Stimulated activated CD4-positive, alpha-beta T cell treated with anti-CD3 and anti-CD28 coated beads, TNF-alpha, amount 100 ng/mL, for 1 hour (primary cell): ENCODE data around the gene SMARCD3.

ENCODE experiments used
- DNase-seq, 3 donors: peaks; one replicate each; pipeline ENCODE4 v3.0.0-alpha.2; 2020; ENCODE audit warnings: low read depth in 3 of 3, low spot score in 1 of 3

The SMARCD3 gene

DNA sequence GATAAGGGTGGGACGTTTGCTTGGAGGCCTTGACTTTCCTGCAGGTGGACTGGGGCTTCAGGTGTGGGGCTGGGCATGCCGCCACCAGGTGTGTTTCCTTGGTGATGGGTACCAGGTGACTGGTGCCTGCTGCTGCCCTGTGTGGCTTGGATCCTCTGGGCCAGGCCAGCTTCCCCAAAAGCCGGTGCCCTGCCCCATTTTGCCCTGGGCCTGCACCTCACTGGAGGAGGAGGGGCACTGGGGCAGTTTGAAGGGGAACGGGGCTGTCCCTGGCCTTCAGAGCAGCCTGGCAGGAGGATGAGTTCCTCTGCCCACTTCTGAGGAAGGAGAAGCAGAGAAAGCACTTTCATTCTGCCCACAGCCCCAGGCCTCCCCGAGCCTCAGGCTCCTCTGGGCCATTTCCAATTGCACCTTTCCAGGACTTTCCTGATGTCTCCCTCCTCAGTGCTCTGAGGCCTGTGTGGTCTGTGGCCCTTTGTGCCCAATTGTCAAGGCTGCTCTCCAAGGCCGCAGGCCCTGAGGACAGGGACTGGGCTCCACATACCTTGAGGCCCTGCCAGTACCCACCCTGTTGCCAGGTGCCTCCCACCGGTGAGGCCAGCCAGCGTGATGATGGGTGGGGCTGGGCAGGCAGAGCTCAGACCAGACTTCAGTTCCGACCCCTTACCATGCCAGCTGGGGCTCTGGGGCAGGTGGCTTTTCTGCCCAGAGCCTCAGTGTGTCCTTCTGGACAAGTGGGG, 25.3 kb upstream of the SMARCD3 start:
- no peak for DNase-seq

DNA sequence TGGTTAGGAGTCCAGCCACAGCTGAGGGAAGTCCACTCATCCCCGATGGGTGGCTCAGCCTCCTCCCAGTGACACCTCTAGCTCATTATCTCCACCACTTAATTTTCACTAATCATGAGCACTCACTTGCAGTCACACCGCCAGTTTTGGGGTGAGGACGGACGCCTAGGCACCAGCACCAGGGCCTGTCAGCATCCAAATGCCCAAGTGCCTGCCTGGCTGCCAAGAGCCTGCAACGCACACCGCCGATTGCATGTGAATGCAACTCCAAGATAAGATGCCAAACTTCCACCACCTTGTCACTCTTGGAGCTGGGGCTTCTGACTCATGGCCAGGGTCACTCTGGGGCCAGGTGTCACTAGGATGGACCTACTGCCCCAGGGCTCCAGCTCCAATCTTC, 24.4 kb upstream of the SMARCD3 start:
- no peak for DNase-seq

DNA sequence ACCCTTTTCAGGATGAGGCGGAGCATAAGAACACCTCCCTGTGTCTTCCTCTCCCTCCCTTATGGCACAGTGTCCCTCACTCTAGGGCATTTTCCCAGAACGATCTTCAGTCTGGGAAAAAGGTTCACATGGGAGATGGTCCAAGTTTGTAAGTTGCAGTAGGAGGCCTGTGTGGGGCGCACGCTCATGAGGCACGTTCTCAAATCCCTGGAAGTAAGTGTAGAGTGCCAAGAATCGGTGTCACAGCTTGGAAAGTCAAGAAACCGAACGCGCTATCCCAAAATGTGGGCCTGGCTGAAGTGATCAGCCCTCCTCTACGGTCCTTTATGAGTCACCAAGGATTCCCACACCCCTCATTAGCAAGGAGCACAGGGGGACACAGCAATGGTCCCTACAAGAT, 23.9 kb upstream of the SMARCD3 start:
- DNase-seq: no peak

DNA sequence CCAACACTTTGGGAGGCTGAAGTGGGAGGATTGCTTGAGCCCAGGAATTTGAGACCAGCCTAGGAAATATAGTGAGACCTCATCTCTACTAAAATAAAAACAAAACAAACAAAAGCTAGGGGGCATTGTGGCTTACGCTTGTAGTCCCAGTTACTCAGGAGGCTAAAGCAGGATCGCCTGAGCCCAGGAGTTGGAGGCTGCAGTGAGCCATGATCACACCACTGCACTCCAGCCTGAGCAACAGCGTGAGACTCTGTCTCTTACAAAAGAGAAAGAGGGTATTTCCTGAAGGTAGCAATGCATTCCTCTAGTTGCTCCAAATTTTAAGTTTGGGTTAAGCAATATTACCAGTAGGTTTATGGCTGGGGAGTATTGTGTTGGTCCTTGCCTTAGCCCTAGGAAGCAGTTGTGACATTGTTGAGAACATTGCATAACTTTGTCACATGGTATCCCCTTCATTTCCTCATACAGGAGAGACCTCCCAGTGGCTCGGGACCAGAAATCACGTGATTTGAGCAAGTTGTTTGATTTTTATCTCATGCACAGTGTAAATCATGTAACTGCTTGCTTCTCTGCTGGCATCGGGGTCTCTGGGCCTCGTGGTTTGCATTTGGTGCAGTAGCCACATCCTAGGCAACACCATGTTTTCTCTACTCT, 23.3 kb upstream of the SMARCD3 start:
- no peak for DNase-seq

DNA sequence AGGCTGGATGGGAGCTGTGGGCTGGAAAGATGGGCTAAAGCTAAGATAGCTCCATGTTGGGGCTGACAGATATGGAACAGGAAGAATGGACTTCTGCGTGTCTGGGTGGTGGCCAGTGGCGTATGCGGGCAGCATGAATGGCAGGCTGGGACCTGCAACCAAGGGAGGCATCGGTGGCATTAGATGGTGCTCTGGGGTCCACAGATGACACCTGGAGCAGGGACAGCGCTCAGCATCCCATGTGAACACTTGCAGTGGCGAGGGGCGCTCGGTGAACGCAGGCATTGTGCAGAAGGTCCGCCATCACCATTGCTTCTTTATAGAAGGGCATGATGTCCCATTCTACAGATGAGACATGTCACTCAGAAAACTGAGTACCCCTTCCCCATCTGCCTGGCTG, 21.0 kb upstream of the SMARCD3 start:
- no peak for DNase-seq

DNA sequence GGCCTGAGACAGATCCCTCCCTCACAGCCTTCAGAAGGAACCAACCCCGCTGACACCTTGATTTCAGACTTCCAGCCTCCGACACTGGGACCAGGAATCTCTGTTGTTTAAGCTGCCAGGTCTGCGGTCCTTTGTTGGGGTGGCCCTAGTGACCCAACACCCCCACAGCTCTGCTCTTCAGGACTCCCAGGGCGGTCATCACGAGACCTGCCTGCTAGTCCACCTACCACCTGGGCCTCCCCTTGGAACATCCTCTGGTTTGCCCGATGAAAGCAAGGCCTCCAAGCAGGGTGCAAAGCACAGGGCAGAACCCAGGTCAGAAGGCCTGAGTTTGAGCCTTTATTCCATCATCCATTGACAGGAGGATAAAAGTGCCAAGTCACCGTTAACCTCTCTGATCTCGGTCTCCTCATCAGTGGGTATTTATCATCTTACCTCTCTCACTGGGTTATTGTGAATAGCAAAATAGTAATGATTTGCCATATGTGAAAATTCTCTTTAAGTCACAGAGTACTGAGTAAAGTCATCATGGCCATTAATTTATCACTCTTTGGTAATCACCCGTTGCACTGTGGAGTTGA, 16.9 kb upstream of the SMARCD3 start:
- no peak for DNase-seq

DNA sequence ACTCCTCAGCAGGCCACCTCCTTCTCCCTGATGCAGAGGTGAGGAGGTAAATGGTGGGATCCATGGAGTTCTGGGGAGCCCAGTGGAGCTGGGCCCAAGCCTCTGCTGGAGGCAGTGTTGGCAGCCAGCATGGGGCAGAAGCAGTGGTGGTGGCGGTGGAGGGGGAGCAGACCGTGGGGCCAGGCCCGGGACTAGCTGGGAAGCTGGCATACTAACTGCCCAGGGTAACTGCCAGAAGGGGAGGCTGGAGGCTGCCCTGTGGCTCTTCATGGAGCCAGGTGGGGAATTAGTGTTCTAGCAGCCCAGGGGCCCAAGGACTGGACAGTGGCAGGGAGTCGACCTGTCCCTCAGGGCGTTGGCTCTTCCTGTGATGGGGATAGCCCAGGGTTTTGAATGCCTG, 16.1 kb upstream of the SMARCD3 start:
- DNase-seq: no peak

DNA sequence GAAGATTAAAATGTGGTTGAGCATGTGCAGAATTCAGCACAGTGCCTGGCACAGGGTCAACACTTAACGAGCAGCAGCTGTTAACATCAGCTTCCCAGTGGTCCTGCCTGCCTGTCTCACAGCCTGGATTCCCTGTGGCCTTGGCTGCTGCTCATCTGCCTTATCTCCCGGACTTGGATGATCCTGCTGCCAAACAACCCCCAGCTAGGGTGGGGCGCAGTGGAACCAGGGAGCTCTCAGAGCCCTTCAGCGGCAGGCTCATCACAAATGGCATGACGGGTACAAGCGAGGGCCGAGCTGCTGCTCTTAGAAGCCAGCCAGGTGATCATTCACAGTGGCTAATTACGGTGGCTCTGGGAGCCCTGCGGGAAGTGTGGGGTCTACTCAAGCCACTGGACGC, 13.0 kb upstream of the SMARCD3 start:
- no peak for DNase-seq

DNA sequence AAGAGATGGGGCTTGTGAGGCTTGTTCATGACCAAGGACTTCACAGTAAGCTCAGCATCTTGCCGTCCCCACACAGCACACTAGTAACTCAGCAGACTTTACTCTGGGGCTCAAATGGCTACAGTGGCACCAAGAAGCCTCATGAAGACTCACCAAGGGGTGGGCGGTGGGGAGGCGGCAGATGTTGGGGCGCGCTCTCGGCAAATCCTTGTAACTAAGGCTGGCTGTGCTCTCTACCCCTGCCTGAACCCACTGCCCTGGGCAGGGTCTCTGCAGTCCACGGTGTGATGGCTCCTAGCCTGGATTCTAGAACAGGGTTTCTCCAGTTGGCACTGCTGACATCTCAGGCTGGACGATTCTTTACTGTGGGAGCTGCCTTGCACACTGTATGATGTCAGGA, 12.4 kb upstream of the SMARCD3 start:
- no peak for DNase-seq

DNA sequence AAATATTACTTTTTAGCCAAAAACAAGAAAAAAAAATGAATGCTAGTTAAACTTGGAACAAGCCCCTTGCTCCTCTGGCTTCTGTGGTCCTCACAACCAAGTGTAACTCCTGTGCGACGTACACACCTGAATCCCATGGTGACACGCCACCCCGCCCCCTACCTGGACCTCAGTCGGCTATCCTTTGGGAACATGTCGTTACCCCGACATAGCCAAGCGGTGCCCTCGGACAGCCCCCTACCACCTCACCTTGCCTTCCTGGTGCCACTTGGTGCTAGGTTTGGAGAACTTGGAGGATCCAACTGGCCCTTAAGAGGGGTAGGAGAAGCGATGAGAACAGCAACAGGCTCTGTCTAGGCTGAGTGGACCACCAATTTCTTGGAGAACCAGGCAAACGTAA, 12.0 kb upstream of the SMARCD3 start:
- no peak for DNase-seq

DNA sequence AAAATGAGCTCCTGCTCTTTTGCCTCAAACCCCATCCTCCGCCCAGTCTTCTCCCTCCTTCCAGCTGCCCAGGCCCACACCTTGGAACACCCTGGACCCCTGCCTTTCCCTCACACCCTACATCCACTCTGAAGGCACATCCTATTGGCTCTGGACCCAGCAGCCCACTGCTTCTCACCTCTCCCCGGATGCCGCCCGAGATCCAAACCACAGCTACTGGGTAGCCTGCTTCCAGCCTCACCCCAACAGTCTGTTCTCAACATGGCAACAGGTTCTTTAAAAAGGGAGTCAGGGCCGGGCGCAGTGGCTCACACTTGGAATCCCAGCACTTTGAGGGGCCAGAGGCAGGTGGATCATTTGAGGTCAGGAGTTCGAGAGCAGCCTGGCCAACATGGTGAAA, 9.5 kb upstream of the SMARCD3 start:
- DNase-seq: no peak

DNA sequence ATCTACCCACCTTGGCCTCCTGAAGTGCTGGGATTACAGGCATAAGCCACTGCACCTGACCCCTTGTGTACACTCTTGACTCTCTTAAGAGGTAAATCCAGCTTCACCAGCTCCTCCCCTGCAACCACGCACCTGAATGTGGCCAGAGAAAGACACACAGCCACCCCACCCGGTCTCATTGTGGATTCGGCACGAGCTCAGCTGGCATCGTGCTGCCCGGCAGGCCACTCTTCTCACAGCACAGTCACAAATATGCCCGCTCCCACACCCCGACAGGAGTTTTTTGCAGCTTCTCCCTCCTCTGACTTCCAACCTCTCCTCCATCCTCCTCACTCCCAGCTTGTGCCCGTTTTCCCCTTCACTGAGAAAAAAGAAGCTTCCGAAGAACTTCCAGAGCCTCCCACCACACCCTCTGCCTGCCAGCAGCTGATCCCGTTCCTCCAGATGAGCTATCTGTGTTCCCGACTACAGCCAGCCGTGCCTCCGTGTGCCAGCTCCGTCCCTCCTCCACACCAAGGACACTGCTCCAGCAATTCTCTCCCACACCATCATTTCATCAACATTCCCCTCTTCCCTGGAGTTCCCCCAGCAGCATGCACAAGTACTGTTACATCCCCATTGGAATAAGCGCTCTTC, 8.0 kb upstream of the SMARCD3 start:
- no peak for DNase-seq

DNA sequence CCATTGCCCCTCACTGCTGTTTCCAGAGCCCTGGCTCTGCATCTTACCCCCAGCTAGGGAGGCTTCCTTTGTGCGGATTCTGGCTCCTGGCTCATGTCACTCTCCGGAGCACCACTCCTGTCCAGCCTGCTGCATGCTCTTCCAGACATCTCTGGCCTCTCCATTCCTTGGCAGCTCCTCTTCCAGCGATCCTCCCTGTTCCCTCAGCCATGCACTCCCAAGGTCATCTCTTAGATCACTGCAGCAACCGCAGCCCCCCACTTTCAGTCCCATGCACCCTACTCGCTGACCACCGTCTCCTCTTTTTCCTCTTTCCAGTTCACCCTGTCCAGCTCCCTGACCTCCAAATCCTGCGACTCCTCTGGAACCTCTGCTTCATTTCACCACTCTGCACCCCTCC, 6.9 kb upstream of the SMARCD3 start:
- no peak for DNase-seq

DNA sequence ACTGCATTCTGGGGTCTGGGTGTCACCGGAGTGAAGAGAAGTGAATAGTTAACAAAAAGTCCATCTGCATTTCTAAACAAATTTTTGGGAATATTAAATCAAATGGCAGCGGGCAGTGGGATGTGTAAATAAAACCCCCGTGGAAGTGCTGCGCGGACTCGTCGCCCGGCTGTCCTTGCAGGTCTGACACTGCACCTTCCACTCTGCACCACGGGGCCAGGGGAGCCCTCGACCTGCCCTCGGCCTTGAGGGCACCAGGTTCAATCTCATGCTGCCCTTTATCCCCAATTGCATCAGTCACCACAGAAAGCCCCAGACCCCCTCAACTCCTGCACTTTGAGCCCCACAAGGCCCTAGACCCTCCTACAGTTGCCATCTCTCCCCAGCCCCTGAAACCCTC, 6.4 kb upstream of the SMARCD3 start:
- DNase-seq: no peak

DNA sequence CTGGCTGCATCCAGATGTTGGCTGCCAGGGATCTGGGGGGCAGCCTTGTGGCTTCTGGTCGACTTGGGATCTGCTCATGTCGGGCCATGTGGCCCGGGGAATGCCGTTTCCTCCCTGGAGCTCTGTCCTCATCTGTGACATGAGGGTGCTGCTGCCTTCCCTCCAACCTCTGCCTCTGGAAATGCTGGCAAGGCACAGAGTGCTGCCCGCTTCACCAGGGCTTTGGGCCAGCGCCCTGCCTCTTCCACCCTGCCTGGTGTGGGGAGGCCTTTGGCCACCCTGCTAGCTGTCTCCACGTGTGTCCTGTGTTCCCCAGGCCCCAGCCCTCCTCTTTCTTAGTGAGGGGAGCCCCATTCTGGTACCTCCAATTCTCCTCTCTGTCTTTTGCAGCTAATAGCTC, 5.8 kb upstream of the SMARCD3 start:
- DNase-seq: no peak

DNA sequence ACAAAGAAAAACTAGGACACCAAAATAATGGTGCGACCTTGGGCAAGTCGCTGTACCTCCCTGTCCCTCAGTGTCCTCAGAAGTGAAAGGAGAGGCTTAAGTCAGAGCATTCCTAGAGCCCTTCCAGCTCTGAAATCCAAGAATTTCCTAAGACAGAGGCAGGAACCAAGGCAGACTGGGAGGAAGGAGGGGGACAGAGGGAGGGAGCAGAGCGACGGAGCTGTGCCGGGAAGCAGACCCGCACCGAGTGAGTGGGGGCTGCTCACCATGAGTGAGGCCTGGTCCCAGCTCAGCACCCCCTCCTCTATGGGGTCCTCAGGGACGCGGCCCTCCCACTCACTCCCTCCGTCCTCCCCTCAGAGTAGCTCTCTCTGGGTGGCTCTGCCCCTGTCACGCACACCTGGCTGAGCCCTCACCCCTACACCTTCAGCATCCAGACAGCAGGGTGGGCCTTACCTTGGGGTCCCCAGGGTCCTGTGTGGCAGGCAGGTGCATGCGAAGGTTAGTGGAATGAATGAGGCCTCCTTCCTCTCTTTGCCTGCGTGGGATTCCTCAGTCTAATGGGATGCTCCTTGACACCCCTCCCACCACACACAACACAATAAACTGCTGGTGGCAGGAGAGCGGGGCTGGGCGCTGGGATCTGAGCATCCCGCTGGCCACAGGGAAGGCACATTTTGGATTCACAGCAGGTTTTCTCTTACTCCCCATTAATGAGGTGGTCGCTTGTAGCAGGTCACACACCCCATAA, 4.6 kb upstream of the SMARCD3 start:
- no peak for DNase-seq

DNA sequence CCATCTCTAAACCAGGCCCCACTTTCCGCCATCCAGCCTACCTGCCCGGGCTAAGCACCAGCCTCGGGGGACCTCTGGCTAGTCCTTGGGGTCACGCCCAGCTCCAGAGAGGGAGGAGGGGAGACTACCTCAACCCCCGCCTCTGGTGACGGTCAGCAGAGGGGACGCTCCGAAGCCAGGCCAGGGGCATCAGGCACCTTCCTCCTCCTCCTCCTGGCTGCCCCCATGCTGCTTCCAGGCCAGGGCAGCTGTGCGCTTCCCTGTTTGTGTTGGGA, 4.0 kb upstream of the SMARCD3 start:
- DNase-seq: no peak

DNA sequence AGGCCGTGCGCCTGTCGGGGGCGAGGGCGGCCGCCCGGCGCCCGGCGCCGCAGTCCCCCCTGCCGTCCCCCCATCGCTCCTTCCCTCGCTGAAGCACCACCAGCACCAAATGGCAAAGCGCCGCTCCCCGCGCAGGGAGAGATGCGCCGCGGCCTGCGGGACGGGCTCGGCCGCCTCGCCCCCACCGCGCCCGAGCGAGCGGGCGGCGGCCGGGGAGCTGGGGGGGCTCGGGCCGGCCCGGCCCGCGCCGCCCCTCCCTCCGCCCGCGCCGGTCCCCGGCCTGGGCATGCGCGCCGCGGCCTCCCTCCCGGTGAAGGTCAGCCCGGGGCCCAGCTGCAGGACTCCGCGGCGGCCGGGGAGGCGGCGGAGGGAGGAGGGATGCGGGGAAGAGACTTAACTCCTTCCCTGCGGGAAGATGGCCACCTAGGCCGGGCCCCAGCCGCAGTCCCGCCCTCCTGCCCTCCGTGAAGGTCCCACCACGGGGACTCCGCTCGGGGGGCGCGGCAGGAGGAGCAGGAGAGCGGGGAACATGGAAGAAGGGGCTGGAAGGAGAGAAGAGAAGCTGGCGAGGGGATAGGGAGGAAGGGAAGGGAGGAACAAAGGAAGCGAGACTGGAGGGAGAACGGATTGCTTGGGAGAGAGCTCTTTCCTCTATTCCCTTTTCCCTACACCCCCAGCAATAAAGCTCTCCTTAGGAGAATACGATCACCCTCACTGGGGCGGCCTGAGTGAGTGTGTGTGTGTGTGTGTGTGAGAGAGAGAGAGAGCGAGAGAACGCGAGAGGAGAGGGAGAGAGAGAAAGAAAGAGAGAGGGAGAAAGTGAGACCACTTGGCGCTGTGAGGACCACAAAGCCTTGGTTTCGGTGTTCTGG, 3.4 kb upstream of the SMARCD3 start:
- no peak for DNase-seq

DNA sequence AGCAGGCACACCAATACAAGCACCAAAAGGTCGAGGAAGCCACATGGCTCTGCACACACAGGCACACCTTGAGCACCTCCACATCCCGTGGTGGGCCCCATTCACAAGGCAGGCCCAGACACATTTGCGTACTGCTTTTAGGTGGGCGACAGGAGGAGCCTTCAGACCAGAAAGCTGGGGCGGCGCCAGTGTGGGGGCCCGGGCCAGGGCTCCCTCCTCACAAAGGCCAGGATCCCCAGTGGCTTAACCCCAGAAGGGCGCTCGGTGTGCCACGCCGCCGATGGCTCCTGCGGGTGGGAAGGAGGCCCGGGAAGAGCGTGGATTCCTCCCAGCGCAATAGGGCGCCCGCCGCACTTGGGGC, 2.8 kb upstream of the SMARCD3 start:
- no peak for DNase-seq

DNA sequence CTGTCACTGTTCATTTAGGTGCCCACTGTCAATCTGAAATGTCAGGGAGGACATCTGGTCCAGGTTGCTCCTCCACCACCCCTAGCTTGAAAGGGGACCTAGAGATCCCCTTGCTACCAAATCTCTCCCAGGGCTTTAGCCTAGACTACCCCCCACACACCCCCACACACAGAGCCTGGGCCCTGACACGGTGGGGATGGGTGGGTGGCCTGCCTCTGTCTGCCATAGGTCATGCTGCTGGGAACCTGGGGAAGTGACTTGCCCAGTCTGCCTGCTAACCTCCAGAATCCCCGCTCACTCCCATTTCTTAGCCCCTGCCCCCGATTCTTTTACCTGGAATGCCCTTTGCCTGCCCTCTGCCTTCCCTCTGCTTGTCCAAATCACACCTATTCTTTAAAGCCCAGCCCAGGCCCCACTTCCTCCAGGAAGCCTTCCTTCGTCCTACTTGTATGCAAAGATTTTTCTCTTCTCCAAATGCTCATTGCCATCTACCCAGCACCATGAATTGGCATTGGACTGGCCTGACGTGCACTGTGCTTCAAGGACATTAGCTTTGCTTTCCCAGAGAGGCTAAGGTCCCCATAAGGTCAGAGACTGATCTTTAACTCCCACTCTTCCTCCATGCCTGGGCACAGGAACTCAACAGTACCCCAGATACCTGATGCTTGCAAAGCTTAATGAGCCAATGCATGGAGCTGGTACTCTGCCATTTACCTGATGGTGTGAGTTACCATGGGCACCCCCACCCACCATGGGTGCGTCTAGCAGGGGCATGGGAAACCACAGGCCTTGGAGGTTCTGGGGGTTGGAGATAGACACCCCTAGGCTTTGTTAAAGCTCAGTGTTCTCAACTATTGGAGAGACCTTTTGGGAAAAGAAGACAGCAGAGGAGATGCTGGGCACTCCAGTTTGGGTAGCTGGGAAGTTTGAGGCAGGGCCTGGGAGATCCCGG, 2.0 kb upstream of the SMARCD3 start:
- no peak for DNase-seq
